NCI-H1092 treated with DMSO at 0.1 percent for 48 hours (cell line): ENCODE data around the gene SUSD3.
A peak's percentile ranks its signal among the peaks of the same experiment; 100 is the strongest.

ENCODE experiments used
- DNase-seq: peaks from one replicate; lab custom pipeline; 2025; lab: John Stamatoyannopoulos, UW

The SUSD3 gene

DNA sequence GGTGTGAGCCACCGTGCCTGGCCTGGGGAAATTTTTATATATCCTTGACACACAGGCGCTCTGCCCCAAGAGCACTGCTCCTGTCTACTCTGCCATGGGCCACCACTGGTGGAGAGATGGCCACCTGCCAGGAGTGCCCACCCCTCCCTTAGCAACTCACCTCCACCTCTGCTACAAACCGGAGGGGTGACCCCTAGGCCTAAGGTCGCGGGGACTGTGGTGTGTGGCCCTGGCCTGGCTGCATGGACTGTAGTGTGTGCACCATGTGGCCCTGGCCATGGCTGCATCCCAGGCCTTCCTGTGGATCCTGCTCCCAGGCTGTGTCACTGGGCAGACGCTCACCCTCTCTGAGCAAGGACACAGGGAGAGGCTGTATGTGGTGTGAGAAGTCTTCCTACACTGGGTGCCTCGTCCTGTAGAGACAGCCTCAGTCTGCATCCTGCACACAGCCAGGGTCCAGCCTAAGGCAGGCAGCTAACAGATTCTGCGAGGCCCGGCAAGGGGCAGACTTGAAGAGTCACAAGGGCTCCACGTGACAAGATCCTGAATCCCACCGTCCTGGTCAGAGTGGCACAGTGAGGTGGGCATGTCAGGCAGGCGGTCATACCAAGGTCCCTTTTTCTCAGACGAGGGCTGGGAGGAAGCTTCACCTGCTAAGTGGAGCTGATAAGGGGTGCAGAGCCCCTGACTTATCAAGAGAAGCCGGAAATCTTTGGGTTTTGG is 65.2 kb downstream of the SUSD3 start:
- no peak for DNase-seq

DNA sequence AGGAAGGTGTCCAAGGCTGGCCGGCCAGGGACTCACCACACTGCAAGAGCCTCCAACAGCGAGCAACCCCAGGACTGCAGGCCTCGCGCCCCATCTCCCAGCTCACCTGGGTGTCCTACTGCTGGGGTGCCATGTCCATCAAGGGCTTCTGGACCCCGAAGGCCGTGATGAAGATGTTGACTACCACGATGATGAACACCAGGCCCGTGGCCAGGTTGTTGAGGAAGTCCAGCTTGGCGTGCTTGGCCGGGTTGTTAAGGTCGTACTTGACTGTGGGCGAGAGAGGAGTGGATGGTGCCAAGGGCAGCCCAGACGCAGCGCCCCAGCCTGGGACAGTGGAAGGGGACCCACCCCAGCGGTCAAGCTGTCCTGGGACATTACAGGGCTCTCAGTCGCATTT is 66.3 kb downstream of the SUSD3 start:
- DNase-seq: no peak

DNA sequence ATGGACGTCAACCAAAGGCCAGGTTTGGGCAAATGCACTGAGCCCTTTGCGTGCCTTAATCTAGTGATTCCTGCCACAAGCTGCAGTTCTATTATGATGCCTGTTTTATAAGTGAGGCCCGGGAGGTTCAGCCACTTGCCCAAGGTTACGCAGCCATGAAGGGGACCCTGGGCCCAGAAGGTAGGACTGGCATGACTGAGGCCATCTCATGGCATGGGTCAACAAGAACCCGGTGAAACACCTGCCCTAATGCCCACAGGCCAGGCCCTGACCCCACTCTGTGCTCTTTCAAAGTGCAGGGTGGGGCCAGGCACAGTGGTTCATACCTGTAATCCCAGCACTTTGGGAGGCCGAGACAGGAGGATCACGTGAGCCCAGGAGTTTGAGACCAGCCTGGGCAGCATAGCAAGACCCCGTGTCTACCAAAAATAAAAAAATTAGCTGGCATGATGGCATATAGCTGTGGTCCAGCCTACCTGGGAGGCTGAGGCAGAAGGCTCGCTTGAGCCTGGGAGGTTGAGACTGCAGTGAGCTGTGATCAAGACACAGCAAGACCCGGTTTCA is 66.9 kb downstream of the SUSD3 start:
- DNase-seq: no peak

DNA sequence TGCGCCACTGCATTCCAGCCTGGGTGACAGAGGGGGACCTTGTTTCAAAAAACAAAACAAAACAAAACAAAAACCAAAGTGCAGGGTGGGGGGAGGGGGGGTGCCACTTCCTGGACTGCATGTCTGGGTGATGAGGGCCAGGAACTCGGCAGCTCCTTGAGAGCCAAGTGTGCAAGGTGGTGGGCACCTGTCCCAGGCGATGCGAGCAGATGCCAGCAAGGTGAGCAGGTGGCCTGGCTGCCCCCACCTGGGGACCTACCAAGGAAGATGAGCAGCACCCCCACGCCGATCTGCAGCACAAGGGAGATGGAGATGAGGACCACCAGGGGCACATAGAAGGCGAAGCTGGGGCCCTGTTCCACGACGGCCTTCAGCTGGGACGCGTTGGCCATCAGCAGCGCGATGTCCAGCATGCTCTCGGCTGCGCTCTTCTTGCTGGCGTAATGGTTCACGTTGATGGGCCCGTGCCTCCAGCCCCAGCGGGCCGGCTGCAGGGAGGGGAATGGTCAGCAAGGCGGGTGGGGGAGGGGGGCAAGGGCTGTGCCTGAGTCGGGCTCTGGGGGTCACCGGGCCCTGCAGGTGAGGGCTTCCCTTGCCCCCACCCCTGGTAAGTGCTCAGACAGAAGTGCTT is 67.8 kb downstream of the SUSD3 start:
- DNase-seq: no peak

DNA sequence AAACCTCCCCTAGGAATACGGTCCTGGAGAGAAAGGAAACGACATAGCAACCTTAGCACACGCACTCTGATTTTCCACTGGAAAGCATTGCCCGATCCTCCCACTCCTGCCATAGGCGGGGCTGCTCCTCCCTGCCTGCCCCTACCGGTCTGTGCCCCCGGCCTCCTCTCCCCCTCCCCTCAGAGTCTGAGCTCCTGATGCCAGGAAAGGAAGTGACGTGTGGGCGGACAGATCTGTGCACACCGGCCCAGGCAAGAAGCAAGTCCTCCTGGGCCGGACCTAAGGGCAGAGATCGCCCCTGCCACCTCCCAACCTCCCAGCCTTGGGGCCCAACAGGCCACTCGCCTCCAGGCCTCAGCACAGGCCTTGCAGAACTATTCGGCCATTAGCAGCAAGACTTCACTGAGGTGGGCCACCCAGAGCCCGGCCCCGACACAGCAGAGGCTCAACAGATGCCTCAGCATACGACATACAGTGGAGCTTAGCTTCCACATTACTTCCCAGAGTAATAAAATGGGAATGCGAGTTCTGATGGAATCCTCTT is 68.4 kb downstream of the SUSD3 start:
- no peak for DNase-seq

DNA sequence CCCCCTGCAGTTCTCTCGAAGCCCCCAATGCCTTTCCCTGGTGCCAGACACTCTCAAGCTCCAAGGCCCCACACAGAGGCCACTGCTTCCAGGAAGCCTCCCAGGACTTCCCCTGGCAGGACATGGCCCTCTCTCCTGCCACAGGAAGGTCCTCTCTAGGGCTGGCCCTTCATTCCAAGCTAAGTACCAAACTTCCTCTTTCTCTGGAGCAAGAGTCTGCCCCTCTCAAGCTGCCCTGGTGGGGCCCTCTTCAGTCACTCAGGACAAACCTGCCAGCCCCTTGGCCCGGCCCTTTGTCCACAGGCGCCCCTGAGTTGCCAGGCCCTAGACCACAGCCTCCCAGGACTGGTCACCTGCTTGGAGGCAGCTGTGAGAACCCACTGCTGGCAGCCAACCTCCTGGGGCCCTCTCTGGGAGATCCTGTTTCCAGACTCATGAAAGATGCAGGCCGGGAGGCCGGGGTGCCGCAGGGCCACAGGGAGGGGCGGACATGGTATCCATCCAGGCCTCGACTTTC is 69.0 kb downstream of the SUSD3 start:
- DNase-seq: no peak

DNA sequence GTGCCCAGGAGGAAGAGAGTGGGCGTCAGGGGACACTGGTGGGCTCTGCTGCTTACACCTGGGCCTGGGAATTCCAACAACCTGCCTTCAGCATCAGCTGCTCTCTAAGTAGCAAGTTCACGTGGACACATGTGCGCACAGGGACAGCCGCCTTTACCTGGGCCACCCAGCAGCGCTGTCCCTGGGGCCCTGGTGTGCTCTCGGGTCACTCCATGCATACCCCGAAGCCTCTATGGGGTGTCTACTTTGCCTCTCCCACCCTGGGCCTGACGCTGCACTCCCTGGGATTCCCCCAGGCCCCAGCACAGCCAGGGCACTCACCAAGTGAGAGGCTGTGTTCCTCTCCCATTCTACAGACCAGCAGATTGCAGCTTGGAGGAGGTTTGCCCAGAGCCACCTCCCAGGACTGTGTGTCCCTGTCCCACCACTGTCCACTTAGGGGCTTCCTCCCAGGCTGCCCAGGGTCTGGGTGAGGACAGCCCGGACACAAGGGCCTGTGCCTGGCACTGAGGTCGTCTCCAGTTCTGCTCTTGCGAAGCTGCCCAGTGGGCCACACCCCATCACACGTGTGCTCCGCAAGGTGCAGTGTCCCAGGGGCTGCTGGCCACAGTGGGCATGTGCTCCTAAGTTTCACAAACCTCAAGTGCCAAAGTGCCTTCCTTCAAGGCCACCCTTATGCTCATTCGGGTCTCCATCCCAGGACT is 69.7 kb downstream of the SUSD3 start:
- DNase-seq: no peak

DNA sequence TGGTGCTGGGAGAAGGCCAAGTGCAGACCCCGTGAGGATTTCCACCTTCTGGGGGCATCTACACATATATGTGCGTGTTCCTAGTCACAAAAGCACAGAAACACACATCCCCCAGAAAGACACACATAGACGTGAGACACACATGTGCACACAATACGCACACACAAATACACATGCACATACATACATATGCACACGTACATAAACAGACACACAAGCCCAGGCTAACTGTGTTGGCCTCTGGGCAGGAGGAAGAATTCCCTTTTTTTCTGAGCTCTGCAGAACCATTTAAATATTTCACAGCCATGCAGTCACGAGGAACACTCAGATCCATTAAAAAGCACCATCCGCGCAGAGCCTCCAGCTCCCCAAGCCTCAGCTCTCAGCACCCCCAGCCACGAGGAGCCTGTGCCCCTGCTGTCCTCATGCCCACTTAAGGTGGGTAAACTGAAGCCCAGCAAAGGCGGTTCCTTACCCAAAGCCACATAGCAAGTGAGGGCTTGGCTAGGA is 70.3 kb downstream of the SUSD3 start:
- DNase-seq: no peak

DNA sequence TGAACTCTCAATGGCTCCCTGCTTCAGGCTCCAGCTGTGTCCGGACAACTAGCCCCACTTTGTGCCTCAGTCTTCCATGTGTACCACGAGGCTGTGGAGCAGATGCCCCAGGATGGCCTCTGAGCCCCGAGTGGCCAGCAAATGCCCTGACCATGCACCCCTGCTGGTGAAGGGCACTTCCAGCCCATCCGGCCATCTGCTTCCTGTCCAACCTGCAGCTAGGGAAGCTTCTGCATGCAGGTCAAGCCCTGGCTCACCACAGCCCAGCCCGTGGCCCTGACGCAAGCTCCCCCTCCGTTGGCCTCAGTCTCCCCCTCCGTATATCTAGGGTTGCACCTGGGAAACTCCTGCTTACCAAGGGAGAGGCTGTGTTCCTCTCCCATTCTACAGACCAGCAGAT is 70.8 kb downstream of the SUSD3 start:
- no peak for DNase-seq

DNA sequence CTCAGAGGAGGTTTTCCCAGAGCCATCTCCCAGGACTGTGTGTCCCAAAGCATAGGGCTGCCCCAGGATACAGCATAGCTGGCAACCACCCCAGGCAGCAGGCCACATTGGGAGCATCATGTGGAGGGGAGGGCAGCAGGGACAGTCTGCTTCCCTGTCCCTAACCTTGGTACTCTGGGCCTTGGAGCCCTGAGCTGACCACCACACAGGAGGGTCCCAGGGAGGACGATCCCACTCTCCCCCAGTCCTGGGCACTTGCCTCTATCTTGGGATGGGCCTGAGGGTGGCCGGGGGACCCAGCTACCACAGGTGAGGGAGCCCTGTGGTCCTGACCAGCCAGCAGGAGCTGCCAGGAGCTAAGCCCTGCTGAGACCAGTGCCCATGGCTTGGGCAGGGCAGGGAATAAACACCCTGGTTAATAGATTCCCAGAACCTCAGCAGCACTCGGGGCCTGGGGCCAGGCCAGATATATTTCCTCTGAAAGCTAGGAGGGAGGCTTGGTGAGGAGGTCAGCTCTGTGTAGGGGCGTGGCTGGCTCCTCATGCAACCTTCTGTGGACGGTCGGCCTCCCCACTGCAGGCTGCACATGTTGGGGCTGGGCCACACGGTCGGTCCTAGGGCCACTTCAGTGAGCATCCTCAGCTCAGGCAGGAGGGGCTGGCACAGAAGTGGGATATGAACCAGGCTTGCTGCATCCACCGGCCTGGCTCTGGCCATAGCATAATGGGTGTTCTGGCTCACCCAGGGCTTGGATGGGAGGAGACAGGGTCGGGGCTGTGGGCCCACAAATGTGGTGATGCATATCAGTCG is 71.4 kb downstream of the SUSD3 start:
- no peak for DNase-seq

DNA sequence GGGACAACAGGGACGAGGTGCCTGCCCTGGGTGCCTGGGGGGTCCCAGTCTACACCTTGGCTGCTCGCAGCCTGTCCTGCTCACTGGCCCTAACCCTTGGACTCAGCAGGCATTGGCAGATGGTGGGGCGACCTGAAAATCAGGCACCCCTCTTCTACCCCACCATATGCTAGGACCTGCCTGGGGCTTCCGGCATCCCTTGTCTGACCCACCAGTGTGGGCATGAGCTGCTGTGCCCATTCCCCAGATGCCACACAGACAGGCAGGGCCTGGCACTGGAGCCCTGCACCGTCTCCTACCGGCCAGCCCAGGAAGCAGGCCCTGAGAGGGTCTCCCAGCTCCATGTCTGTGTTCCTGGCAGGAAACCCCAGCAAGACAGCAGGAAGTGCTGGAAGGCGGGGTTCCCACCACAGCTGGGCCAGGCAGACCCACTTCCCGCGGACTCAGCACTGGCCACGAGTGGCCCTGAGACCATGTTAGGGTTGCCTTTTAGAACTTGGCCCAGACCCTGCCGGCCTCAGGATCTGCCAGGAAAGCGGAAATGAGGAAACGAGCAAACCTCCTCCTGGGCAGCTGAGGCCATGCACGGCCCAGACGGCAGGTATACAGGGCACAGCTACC is 72.5 kb downstream of the SUSD3 start:
- no peak for DNase-seq

DNA sequence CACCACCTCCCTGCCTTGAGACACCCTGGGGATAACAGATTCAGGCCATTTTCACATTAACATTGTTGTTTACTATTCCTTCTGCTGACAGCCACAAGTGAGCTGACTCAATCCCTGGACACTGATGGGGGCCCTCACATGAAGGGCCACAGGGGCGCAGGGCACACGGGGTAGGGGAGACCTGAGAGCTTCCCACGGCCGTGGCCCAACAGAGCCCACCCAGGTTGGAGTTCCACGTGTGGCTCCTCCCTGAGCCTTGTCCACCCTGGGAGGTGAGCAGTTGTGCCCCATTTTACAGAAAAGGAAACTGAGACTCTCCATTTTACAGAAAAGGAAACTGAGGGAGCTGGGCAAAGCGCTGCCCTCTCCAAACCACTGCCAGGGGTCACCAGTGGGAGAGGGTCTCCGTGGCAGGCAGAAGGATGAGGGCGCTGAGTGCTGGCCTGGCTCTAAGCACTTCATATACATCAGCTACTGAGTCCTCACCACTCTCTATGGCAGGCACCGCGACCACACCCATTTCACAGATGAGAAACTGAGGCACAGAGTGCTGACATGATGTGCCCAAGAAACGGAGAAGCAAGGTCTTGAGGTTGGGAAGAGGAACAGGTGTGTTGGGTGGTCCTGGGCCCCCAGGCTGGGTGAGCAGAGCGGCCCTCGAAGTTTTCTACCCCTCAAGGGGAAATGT is 73.2 kb downstream of the SUSD3 start:
- DNase-seq: no peak

DNA sequence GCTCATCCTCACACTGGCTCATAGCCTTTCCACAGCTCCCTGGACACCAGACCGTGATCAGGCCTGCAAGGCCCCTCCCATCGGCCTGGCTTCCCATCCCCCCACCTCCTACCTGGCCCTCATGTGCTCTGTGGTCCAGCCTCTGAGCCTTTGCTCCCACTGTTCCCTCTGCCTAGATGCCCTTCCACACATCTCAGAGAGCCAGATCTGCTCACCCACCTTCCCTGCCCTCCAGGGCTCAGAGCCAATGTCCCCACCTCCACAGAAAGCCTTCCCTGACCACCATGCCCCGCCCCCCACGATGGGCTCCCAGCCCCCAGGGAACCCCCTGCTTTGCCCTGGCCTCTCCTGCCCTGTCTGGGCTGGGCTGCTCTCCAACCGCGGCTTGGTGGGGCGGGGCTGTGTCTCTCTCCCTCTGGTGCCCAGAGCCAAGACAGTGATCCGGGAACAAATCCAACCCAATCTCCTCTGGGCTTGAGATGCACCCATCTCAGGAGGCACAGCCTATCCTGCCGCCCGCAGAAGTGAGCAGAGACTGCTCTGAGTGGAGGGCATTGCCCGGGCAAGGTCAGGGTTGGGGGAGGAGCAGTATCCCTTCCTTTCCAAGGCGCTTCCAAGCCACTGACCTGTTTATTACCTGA is 73.9 kb downstream of the SUSD3 start:
- peak; percentile 31 for DNase-seq

DNA sequence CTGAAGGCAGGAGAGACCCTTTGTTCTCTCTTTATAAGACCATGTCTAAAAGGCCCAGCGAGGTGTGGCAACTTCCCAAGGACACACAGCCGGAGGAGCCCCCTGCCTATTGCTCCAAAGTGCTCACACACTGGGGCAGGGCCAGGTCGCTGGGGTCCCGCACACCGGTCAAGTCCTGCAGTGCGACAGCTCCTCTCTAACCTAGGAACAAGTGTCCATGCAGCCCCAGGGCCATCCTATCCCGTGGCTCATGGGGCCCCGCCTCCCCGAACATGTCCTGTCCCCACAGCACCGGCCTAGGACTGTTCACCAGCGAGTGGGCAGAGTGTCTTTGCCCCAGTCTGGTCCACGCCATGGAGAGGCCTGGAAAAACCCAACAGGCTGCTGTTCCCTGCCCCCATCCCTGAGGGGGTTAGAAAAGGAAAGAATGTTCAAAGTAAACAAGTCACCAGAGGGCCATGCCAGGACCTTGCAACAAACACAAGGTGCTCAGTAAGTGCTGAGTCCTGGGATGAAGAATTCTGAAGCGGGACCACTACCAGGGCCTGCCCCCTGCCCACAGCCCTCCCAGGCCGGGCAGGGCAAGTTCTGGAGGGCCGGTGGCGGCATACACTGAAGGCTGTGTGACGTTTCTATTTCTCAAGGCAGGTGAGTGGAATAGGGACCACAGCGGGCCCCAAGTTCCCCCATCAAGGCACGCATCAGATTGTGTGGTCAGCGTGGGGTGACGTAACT is 74.6 kb downstream of the SUSD3 start:
- DNase-seq: no peak

DNA sequence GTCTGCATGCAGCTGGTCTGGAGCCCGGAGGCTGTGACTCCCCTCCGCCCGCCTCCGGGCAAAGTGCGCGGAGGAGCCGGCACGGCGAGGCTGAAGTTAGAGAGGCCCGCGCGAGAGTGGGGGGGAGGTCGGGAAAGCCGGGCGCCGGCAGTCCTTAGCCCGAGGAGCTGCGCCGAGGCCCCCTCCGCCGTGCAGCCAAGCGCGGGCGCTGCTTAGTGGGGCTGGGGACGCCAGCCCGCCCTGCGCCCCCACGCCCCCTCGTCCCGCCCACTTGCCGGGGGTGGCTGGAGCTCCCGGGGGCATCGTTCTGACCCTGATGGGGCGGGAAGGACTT is 75.1 kb downstream of the SUSD3 start:
- no peak for DNase-seq

DNA sequence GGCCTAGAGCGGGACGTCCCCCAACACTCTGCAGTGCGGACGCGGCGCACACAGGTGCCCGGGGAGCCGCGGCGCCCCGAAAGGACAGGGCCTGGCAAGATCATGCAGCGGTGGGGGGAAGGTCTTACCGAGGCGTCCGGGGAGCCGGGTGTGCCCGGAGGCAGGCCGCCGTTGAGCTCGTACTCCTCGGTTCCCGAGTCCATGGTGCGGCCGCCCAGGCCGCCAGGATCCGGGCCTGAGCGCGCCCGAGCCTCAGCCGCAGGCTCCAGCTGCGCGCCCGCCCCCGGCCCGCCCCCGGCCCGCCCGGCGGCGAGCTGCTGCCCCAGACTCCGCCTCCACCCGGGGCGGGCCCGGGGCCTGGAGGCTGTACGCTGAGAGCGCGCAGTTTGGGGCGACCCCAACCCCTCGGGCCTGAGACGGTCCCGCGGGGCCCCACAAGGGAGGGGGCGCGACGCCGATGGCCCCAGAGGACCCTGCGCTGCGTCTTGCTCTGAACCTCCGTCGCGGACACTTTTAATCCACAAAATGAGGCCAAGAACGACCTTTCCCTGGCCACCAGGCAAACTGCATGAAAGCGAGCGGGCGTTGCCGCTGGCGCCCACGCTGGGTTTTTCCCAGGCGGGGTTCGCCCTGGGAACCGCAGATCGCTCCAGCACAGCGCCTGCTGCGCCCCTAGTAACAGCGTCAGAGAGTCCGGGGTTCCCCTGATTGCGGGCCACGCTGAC is 75.7 kb downstream of the SUSD3 start, which contains the start of gene NINJ1:
Gene NINJ1 (minus strand): TSS at position 237 of the 725 bp plus-strand sequence. CDS start 34 bp downstream, at position 203.
- DNase-seq: peak; percentile 65
